ENCODE data around the gene GOLGA6L10.
"Not testable (repeated sequence)": the region's sequence is repeated elsewhere in the genome, so short reads cannot be mapped to it uniquely, and the experiment has no call there.

- not testable (repeated sequence) for TF ChIP-seq PATZ1 (CRISPR knock-in tag; IDR thresholded peaks at IDR 0.05; ENCODE audit: borderline replicate concordance); BACH2 (CRISPR knock-in tag; IDR thresholded peaks at IDR 0.05; ENCODE audit: borderline replicate concordance); ZFP30 (CRISPR knock-in tag; IDR thresholded peaks at IDR 0.05); ZNF565 (CRISPR knock-in tag; conservative IDR thresholded peaks at IDR 0.05; ENCODE audit: low read depth); ZC3H10 (CRISPR knock-in tag; IDR thresholded peaks at IDR 0.05); CSDC2 (CRISPR knock-in tag; IDR thresholded peaks at IDR 0.05); TCF4 (CRISPR knock-in tag; IDR thresholded peaks at IDR 0.05; ENCODE audit: borderline replicate concordance); SNAI2 (CRISPR knock-in tag; IDR thresholded peaks at IDR 0.05); ZFP3 (CRISPR knock-in tag; IDR thresholded peaks at IDR 0.05); ISL1 (CRISPR knock-in tag; IDR thresholded peaks at IDR 0.05)
Measured at GRCh38 chr15:82326896-82327295, 22.4 kb downstream of the GOLGA6L10 start.

Measured in SK-N-SH treated with all-trans-retinoic acid at 6 μM for 48 hours (cell line).